ENCODE results near the gene COP1. TPM values are rescaled to one million over a fixed set of nuclear protein-coding genes. Genes with fewer than 3 reads are reported as not detected.

COP1 gene
- total and polyA plus RNA-seq, 2 donors (not counting 3 experiments of a cell fraction or from before 2014, with no cell fraction given) = 16.5 to 40.9 TPM

GRCh38 chr1:176244851-176245250 lies 37.8 kb upstream of the COP1 start:
- FAIRE-seq (no peak), DNase-seq (ENCODE audit: low read depth, low spot score) (no peak)
- CTCF ChIA-PET = no interaction called here
- H3K36me3 ChIP-seq (ENCODE audit: control insufficient read depth in 2 of 2, extremely low read depth in 1 of 2, insufficient read depth in 2 of 2, low read length in 2 of 2) = no peaks in the 10 kb centered on the region
- no peak overlapping the region for H3K9ac ChIP-seq (replicated peaks; ENCODE audit: extremely low read depth, insufficient read depth, low read length)
- no peaks in the 10 kb centered on the region for H3K9me1 ChIP-seq (replicated peaks; ENCODE audit: control insufficient read depth, extremely low read depth, insufficient read depth, low read length)
- H3K9me3 ChIP-seq (replicated peaks; ENCODE audit: control insufficient read depth, insufficient read depth, low read length) = no peaks in the 10 kb centered on the region
- intact Hi-C loops (cut with micrococcal nuclease) (loop anchor here (10.0 kb wide), 1 partner anchor 130 kb away; no protein-coding TSS in a partner anchor), dilution Hi-C loops (cut with MboI; ENCODE audit: extremely low pct_ligation_motif_present, low sequenced_read_pairs) (no loop called here)
- no peak overlapping the region for H3K4me3 ChIP-seq (replicated peaks in 1 of 3; ENCODE audit: insufficient read depth in 1 of 3, low read depth in 1 of 3, low read length in 3 of 3)
- no TSS peak for BruUV-seq (replicated peaks)
- TF ChIP-seq GATA2 (IDR thresholded peaks at IDR 0.05; ENCODE audit: insufficient read depth, insufficient read length, low read depth, low read length) (no peak), MAX (IDR thresholded peaks at IDR 0.05; ENCODE audit: insufficient read depth, insufficient read length) (no peak), JUN (IDR thresholded peaks at IDR 0.05; ENCODE audit: borderline replicate concordance, insufficient read depth, insufficient read length, low read depth) (no peak)
- H3K27me3 ChIP-seq (ENCODE audit: control insufficient read depth in 2 of 2, insufficient read depth in 2 of 2, low read length in 2 of 2) = no peaks in the 10 kb centered on the region
- H3K79me2 ChIP-seq (ENCODE audit: control insufficient read depth, insufficient read depth, low read length) = no peaks in the 10 kb centered on the region
- H3K4me1 ChIP-seq (ENCODE audit: control insufficient read depth, extremely low read depth, insufficient read depth, low read length) = no peaks in the 10 kb centered on the region
- POLR2A ChIA-PET = no interaction called here
- no peaks in the 10 kb centered on the region for H4K20me1 ChIP-seq (replicated peaks; ENCODE audit: control insufficient read depth, extremely low read depth, insufficient read depth, low read length)
- no peak overlapping the region for H2AFZ ChIP-seq (ENCODE audit: low read depth, low read length)
- no peak overlapping the region for H3K4me2 ChIP-seq (ENCODE audit: insufficient read depth, low read length)
- no peak overlapping the region for H3K27ac ChIP-seq (ENCODE audit: insufficient read depth, low read depth, low read length)

- no TSS peak for BruUV-seq (replicated peaks)
- H3K27ac ChIP-seq (ENCODE audit: insufficient read depth, low read depth, low read length) = no peak overlapping the region
- H3K27me3 ChIP-seq (ENCODE audit: control insufficient read depth in 2 of 2, insufficient read depth in 2 of 2, low read length in 2 of 2) = no peaks in the 10 kb centered on the region
- no peak overlapping the region for H3K4me2 ChIP-seq (ENCODE audit: insufficient read depth, low read length)
- intact Hi-C loops (cut with micrococcal nuclease) (loop anchor here (10.0 kb wide), 1 partner anchor 131 kb away; no protein-coding TSS in a partner anchor), dilution Hi-C loops (cut with MboI; ENCODE audit: extremely low pct_ligation_motif_present, low sequenced_read_pairs) (no loop called here)
- POLR2A ChIA-PET = no interaction called here
- H3K9me1 ChIP-seq (replicated peaks; ENCODE audit: control insufficient read depth, extremely low read depth, insufficient read depth, low read length) = no peaks in the 10 kb centered on the region
- CTCF ChIA-PET = no interaction called here
- H3K36me3 ChIP-seq (ENCODE audit: control insufficient read depth in 2 of 2, extremely low read depth in 1 of 2, insufficient read depth in 2 of 2, low read length in 2 of 2) = no peaks in the 10 kb centered on the region
- H3K9me3 ChIP-seq (replicated peaks; ENCODE audit: control insufficient read depth, insufficient read depth, low read length) = no peaks in the 10 kb centered on the region
- no peaks in the 10 kb centered on the region for H4K20me1 ChIP-seq (replicated peaks; ENCODE audit: control insufficient read depth, extremely low read depth, insufficient read depth, low read length)
- FAIRE-seq (no peak), DNase-seq (ENCODE audit: low read depth, low spot score) (no peak)
- TF ChIP-seq FOS (IDR thresholded peaks at IDR 0.05; ENCODE audit: borderline replicate concordance, insufficient read depth, low read length) (no peak), POLR2A (IDR thresholded peaks at IDR 0.05; ENCODE audit: low read depth, low read length) (no peak), CTCF (IDR thresholded peaks at IDR 0.05; ENCODE audit: extremely low read depth in 1 of 2, insufficient read depth in 1 of 2, low read depth in 1 of 2, low read length in 2 of 2) (no peak), POLR2AphosphoS5 (IDR thresholded peaks at IDR 0.05; ENCODE audit: insufficient read depth, low read depth, low read length) (no peak), EZH2 (IDR thresholded peaks at IDR 0.05; ENCODE audit: borderline replicate concordance, low read depth, low read length, severe bottlenecking) (no peak), GATA2 (IDR thresholded peaks at IDR 0.05; ENCODE audit: insufficient read depth, insufficient read length, low read depth, low read length) (no peak), MAX (IDR thresholded peaks at IDR 0.05; ENCODE audit: insufficient read depth, insufficient read length) (no peak), JUN (IDR thresholded peaks at IDR 0.05; ENCODE audit: borderline replicate concordance, insufficient read depth, insufficient read length, low read depth) (no peak), MYC (IDR thresholded peaks at IDR 0.05; ENCODE audit: low read depth, low read length) (no peak)
- no peak overlapping the region for H3K9ac ChIP-seq (replicated peaks; ENCODE audit: extremely low read depth, insufficient read depth, low read length)
- no peak overlapping the region for H2AFZ ChIP-seq (ENCODE audit: low read depth, low read length)
- H3K4me1 ChIP-seq (ENCODE audit: control insufficient read depth, extremely low read depth, insufficient read depth, low read length) = no peaks in the 10 kb centered on the region
- no peak overlapping the region for H3K4me3 ChIP-seq (replicated peaks in 1 of 3; ENCODE audit: insufficient read depth in 1 of 3, low read depth in 1 of 3, low read length in 3 of 3)
- H3K79me2 ChIP-seq (ENCODE audit: control insufficient read depth, insufficient read depth, low read length) = no peaks in the 10 kb centered on the region
Measured at GRCh38 chr1:176243746-176244145, 36.7 kb upstream of the COP1 start.

Measured in endothelial cell of umbilical vein (primary cell).